Mesenteric fat pad (tissue), 1 donor: ENCODE data around the gene HLA-DPB1. TPM values are rescaled to one million over a fixed set of nuclear protein-coding genes. Genes with fewer than 3 reads are reported as not detected.

Experiments
- DNase-seq: peaks from one replicate; pipeline ENCODE4 v3.0.0-alpha.2; 2020; ENCODE audit warnings: low spot score
- total RNA-seq: library from RNA; stranded (reverse); fragmentation: NEBNext Ultra II Directional; extraction: Animal tissue kit (Norgen Biotek cat#: 25700); gene quantifications from one replicate; pipeline ENCODE4 v1.2.1, GENCODE V29; 2021
- donor health status: DM: yes; HTN: yes; CAD: no.

The HLA-DPB1 gene
- total RNA-seq, 1 donor from 2014 or later = 52.5 TPM

GRCh38 chr6:33070909-33071308 is 4.9 kb upstream of the HLA-DPB1 start:
- DNase-seq = no peak

GRCh38 chr6:33071569-33071968 is 4.2 kb upstream of the HLA-DPB1 start:
- no peak for DNase-seq

DNA sequence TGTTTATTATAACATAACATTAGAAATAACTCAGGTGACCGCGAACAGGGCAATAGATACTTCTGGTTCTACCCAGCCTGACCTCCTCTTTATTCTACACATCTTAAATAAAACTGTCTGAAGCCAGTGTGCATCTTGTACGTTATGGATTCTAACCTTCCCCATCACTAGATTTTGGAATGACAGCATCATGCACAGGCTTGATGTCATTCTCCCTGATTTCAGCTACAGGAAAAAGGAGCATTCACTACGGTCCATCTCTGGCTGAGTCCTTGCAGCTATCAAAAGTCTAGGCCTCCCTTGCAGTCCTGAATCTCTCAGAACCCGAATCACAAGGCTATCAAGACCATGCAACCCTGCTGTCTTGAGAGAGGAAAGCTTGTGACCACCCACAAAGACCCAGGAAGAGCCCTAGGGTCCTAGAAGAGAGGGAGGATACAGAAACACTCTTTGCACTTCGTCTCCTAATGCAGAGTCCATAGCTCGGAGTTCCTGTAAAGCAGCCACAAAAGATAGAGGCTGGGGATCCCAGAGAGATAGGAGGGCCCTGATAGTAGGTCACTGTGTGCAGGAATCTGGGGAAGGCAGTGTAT is 3.2 kb upstream of the HLA-DPB1 start:
- no peak for DNase-seq

DNA sequence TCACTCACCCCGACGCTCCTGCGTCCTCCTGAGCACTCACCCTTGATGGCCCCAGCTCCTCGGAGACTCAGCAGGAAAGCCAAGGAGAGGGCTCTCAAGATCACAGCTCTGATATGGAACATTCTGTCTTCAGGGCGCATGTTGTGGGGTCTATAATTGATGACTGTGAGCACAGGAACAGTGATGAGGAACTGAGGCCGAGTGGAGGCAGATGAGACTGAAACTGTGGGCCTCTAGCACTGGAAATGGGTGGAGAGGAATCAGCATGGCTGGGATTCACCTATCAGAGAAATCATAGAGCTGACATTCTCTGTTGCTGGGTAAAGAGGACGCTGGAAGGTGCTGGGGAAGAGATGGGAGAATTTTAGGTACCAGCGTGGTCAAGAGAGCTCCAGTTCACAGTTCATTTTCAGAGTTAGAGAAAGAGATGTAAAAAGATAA is 2.3 kb upstream of the HLA-DPB1 start, which contains the start of gene HLA-DPA1:
Gene HLA-DPA1, minus strand, starts transcription at position 219 of the 441 bp plus-strand sequence.
- no peak for DNase-seq

- no peak for DNase-seq
Measured at GRCh38 chr6:33075208-33075567, 602 bp upstream of the HLA-DPB1 start.

DNA sequence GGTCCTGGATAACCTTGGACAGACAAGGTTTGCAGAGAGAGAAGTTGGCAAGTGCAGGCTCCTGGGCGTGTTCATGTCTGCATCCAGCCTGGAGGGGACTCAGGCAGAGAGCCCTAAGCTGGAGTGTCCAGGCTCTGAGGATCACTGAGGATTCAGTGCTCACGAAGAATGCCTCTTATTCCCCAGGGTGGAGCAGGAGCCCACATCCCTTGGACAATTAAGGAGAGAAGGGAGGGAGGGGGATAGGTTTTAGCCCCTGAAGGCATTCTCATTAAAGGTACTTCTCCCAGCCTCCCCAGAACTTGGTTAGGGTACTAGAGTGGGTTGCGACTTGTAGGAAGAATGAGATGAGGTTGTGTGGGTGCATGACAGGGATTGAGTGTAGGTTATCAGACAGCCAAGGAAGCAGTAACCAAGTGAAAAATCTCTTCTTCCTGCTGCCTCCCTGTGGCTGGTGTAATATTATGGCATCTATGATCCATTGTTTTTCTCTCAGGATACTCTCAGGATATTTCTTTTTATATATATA is 680 bp downstream of the HLA-DPB1 start:
- DNase-seq = no peak

DNA sequence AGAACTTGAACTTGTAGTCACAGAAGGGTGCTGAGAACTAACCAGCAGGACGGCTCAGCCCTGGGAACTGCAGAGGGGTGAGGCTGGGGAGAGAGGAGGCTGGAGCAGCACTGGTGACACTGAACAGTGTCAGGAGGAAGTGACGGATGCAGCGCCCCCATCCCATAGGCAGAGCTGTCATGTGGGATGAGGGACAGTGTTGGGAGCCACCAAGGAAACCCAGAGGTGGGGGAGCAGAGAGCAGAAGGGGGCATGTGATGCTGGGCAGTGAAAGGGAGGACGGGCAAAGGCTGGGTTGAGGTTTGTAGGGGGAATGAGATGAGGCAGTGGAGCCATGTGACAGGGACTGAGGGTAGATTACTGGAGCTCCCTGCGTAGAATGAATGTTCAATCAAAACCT is 2.1 kb downstream of the HLA-DPB1 start:
- no peak for DNase-seq

DNA sequence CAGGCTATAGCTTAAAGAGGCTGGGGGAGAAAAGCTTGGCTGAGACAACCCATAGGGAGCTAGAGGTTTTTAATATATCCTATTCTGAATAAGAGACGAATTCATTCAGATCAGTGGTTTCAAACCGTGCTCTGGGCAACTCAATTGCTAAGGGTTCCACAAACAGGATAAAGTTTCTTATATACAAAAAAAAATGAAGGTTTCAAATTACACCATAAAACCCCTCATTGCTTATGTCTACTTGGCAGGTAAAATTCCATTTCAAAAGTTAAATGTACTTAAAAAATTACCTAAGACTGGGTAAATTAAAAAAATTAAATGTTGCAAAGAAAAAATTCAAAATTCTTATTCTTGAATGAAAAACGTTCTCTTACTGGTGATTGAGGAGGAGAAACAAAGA is 2.7 kb downstream of the HLA-DPB1 start:
- no peak for DNase-seq

GRCh38 chr6:33078919-33079521 is 3.2 kb downstream of the HLA-DPB1 start:
- DNase-seq = no peak

- DNase-seq = no peak
Measured at GRCh38 chr6:33079580-33079979, 3.8 kb downstream of the HLA-DPB1 start.

GRCh38 chr6:33080127-33081089 is 4.6 kb downstream of the HLA-DPB1 start:
- DNase-seq = no peak

DNA sequence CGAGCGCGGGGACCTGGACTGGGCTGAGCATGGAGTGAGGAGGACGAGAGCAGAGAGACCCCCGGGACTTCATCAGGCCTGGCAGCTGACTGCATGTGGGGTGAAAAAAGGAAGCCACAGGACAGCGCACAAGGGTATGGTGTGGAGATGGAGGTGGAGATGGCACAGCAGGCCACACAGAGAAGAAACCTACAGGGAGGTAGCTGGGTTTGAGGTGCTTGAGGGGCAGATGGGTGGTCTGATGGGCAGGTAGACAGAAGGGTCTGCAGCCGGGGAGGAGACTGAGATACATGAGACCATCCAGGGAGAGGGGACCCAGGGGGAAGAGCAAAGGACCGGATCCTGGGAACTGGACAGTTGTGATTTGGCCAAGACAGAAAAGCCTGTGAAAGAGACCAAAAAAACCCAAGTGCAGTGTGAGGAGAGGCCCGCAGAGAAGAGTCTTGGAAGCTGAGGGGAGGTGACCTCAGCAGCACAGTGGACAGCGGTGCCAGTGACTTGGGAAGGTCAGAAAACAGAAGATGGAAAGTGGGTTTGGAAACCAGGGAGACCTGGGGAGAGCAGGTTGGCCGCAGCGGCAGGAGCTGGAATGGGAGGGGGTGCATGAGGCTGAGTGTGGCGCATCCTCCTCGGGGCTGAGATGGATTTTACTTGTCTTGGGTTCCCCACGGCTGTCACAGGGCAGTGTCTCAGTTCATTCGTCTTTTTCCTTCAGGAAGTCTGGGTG is 5.5 kb downstream of the HLA-DPB1 start:
- DNase-seq = no peak

- DNase-seq = no peak
Measured at GRCh38 chr6:33082702-33083101, 6.9 kb downstream of the HLA-DPB1 start.

GRCh38 chr6:33085627-33086026 is 9.8 kb downstream of the HLA-DPB1 start:
- no peak for DNase-seq

DNA sequence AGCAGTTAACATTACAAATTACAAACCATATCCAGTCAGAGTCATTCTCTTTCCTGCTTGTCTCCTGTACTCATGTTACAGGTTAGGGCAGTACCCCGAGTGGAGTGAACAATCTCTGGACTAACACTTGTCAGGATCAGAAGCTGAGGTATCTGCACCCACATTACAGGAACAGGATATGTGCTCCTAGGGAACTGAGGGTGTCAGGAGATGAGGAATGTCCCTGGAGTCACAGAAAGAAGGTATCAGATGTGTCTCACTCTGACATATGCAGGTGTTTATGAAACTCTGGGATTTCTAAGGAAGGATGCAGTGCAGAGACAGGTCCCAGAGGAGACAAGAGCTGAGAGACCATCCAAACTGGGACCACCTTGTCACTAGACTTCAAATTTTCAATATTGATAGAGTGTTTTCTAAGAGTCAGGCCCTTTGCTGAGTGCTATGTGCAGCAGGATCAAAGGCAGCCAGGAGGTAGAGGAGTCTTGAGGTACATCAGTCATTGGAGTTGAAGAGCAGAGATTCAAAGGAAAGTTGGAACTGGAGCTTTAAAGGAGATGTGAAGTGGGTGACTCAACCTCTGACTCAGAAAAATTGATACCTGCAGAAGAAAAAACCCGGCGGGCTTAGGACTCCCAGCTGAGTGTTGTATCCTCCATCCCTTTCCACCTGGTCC is 12.6 kb downstream of the HLA-DPB1 start:
- DNase-seq = no peak

DNA sequence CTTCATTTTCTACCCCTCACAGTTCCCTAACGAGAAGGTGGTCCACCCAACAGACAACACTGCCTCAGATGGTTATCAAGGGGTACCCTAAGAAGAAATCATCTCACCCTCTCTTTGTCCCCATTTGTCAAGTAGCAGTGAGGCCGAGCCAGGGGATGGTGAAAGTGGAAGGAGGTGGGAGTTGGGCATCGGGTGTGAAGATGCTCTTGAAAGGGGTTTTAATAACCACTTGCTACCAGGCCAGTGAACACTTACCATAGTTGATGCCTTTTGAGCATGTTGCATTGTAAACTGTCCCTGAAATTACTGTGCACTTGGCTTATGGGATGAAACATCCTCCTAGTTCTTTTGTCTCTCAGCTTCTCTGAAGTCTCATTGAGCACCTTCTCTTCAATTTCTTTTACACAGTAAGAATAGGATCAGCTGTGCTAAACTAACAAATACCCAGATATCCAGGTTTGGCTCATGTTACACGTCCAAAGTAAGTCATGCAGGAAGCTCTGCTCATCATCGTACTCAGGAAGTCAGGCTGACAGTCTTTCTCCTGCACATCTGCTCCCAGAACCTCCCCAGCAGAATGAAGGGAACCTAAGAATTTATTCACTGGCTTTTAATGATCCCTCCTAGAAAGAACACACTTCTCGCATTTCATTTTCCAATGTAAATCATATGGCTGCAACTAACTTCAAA is 13.3 kb downstream of the HLA-DPB1 start:
- no peak for DNase-seq

DNA sequence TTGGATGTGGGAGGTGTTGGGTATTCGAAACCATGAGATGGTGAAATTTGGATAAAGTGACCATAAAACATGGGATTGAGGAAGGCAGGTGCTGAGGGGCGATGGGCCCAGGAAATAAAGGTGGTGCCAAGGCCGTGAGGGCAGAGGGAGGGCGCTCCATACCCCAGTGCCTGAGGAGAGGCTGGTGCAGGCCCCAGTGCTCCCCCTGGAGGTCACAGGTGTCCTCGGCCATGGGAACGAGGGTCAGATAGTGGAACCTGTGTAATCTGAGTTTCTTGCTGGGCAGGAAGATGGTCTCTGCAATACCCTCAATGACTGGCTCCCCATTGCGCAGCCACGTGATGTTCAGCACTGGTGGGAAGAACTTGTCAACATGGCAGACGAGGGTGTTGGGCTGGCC is 16.2 kb downstream of the HLA-DPB1 start:
- DNase-seq = no peak

DNA sequence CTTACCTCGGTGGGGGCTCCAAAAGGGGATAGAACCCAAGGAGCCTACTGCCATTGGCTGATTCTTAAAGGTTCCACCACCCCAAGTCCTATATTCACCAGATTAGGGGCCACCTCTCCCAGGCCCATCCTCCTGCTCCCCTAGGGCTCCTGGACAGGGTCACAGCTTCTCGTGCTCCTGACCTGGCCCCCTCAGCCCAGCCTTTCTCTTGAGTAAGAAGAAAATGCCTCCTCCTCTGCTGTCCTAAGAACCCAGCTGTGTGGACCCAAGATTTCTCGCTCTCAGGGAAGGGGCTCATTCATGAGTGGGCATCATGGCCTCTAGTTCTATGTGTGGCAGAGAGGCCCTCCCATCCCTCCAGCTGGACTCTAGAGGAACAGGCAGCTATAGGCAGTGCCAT is 16.6 kb downstream of the HLA-DPB1 start:
- no peak for DNase-seq

- no peak for DNase-seq
Measured at GRCh38 chr6:33093855-33094254, 18.1 kb downstream of the HLA-DPB1 start.

DNA sequence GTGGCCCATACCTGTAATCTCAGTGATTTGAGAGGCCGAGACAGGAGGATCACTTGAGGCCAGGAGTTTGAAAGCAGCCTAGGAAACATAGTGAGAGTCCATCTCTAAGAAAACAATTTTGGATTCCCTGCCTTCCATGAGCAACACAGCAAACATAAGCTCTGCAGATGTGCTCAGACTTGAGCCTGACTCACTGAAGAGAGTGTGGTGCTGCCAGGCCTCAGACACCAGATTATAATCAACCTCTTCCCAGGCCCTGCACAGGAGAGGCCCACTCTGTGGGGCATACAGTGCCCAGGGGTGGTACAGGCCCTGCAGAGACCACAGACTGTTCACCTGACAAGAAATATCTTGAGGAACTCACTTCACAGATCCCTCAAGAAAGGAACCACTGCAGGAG is 19.9 kb downstream of the HLA-DPB1 start:
- DNase-seq = no peak
